IPS DF 4.7 (cell line): ENCODE data around the gene SYP.

Experiments used
- DNase-seq: peaks from one replicate; pipeline ENCODE4 v3.0.0-alpha.2; 2013; ENCODE audit warnings: low spot score; ENCODE audit errors: extremely low read depth

Gene SYP

DNA sequence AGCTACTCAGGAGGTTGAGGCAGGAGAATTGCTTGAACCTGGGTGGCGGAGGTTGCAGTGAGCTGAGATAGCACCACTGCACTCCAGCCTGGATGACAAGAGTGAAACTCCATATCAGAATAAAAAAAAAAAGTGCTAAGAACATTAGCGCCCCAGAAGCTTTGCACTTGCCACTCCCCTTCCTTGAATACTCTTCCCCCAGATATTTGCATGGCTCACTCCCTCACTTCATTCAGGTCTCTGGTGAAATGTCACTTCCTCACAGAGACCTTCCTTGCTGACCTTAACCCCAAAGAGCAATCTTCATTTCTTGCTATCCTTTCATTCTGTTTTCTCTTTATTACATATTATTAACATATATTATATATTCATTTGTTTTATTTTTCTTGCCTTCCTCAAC, 21.9 kb upstream of the SYP start:
- DNase-seq, result no peak

DNA sequence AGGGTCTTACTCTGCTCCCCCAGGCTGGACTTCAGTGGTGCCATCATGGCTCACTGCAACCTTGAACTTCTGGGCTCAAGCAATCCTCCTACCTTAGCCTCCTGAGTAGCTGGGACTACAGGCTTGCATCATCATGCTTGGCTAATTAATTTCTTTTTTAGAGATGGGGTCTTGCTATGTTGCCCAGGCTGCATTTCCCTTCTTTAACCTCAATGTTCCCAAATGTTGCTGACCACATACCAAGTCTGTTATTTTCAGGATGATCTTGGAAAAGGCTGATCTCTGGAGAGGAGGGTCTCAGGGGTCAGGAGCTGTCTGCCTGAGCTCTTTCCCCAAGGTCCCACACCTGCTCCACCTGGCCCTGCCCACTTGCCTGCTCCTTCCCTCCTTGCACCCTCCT, 20.1 kb upstream of the SYP start:
- DNase-seq, result no peak

DNA sequence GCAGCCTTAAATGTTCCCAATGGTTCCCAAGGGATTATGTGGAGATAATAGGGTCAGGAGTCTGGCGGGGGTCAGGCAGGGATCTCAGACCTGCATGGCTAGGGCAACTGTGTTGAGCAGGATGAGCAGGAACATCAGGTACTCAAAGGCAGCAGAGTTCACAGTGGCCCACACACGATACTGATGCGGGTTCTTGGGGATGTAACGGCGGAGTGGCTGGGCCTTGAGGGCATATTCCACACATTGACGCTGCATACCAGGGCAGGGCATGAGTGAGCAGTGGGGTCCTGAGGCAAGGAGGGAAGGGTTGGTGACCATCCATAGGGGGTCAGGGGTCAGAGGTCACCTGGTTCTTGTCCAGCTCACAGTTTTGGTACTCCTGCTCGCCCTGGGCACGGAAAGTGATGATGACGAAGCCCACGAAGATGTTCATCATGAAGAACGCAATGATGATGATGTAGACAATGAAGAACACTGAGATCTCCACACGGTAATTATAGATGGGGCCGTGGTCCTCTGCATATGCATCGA, 15.1 kb upstream of the SYP start:
- DNase-seq, result no peak

DNA sequence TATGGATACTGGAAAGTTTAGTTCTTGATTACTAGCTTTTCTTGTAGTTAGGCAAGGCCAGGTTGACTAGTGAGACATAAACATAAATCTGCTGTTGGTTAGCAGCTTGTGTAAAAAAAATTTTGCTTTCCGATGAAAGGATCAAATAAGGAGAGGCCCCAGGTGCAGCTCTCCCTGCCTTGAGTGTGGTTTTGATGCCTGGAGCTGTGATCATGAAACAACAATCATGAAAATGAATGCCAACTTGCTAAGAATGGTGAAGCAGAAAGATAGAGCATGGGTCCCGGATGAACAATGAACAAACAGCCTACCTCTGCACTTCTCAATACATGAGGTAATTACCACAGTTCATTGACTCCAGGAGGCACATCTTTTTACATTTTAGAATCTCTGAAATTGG, 14.4 kb upstream of the SYP start:
- DNase-seq, result no peak

DNA sequence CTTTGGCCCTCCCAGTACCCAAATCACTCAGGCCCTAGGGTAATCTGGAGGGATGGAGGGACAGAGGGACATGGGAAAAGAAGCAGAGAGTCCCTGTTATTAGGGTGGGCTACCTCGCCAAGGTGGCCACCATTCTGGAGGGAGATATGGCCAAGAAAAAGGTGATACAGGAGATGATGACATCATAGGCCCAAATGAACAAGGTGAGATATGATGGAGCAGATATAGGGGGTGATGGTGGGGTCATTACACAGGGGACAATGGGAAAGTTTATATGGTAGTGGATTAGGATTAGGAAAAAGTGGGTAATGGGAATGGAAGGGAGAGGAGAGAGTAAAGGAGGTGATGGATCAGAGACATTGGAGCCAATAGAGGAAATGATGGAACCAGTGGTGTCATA, 12.9 kb upstream of the SYP start:
- DNase-seq, result no peak

DNA sequence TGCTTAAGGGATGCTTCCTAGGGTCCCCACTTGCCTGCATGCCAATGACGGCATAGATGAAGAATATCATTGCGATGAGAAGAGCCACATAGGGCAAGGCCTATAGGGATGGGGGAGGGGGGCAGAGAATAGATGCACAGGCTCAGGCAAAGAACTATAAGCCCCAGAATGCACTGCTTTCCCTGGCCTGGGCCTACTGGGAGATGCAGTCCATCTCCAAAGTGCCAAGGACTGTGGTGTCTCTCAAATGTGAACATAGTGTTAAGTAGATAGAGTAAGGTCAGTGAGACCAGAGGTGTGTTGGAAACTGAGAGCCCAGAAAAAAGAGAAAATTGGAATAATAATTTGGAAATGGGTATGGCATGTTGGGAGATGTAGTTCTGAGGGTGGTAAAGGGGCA, 12.2 kb upstream of the SYP start:
- DNase-seq, result no peak

DNA sequence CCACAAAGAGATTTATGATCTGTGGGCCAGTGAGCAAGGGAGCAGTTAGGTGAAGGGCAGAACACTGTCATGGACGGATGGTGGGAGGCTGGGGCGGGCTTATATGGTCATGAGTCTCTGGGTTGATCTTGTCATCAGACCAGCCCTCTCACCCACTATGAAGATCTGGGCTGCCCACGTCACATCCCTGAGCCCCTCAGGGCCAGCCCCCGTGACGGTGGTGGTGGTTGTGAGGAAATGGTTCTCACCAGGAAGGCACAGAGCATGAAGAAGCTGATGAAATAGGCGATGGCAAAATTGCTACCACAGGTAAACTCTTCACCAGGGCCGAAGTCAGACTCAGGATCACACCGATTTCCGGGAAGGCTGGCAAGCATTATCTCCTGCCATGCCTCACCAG, 11.1 kb upstream of the SYP start:
- DNase-seq, result no peak

DNA sequence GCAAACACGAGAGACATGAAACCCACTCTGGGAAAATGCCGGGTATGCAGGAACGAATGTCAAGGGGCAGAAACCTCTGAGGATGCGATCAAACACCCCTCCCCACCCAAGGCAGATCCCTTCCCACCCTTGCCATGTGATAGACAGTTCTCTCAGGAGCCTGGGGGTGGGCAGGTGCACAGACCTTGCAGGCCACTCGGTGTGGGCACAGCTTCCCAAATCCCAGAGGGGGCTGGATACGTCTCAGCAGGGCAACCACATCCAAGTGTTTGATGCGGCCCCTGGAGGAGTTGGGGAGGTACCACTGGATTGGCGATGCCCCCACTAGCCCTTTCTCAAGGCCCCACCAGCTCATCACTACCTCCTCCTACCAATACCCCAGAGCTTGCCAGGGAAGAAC, 10.4 kb upstream of the SYP start:
- no peak for DNase-seq

DNA sequence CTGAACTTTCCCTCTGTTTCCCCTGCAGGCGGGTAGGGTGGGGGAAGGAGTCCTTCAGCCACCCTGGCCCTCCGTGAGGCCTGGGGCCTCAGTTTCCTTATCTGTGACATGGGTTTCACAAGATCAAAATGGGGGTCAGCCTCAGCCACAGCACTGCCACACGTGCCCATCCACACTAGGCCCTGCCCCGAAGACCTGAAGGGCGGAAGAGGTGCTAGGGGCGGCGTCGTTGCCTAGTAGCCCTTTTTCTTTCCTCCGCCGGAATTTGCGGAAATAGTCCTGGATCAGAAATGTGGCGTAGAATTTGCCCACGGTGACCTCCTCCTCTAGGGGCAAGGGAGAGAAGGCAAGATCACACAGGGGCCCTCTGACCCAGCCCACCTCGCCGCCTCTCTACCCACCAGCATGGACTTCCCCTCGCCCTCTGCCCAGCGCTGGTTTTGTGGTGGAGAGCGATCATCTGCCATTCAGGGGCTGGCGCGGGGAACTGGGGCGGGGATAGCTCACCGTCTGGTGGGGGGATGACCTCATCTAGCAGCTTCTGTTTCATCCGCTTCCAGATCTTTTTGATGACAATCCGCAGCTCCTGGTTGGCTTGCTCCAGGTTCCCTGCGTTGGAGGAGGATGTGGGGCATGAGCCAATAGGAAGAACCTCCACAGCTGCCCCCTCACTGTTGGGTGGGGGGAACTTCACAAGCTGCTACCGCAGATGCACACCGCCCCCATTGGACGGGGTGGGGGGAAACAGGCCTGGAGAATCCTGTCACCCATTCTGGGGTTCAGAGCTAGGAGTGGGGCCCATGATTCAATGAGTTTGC, 9.7 kb upstream of the SYP start:
- DNase-seq, result no peak

DNA sequence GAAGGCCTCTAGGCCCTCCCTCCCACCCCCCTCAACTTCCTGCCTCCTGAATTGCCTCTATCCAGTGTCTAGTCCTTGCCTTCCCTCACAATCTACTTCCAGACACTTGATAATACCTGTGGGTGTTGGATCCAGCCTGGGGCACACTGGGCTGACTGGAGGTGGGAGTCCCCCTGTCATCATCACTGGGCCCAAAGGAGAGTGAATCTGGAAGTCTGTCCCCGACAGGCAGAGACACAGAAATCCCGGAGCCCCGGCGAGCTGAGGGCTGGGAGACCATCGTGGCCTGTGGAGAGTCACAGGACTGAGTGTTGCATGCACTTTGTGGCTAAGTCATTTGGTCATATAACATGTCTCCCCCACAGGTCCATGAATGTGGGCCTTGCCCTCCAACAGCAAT, 8.4 kb upstream of the SYP start:
- no peak for DNase-seq

DNA sequence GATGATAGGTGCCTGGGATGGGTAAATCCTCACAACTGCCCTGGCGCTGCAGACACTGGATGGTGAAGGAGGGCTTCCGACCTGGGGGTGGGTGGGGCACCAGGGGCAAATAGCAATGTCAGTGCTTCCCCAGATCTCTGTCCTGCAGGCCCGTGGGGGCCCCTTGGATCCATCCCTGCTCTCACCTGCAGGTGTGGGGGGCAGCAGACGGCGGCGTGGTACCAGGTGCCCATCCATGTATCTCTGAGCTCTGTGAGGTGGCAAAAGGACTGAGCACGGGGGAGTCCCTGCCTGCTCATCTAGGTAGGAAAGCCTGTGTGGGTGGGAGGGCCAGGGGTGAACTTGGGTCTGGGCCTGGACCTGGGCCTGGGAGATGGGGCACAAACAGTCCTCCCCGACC, 6.5 kb upstream of the SYP start:
- DNase-seq, result no peak

DNA sequence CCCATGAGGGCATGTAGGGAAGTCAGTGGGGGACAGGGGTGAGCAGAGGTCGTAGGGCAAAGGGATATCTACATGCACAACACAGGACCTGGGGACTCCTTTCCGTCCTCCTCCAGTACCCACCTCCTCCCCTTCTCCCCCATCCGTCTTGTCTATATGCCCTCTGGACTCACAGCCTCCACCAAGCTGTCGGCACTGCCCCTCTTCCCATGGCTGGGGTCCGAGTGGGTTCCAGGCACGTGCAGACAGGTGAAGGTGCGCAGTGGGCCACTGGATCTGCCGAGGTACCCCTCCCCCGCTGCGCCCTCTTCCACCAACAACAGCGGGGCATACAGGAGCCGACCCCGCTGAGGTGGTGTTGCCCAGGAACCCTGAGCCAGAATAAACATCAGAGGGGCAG, 5.5 kb upstream of the SYP start:
- no peak for DNase-seq

DNA sequence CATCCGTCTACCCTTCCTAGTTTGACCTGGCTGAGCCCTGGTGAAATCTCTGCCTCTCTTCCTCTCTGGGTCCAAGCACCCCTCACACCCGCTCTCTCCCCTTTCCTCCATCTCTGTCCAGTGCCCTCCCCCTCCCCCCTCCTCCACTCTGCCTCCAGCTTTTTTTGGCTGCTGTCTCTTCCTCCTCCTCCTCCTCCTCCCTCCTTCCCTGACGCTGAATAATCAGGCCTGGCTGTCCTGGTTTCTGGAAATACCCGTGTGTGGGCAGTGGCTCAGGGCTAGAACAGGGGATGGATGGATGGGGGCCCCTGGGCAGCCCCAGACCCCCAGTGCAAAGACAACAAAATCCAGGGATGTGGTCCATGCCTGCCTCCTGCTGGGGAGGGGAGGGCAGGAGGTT, 4.7 kb upstream of the SYP start:
- DNase-seq, result no peak

DNA sequence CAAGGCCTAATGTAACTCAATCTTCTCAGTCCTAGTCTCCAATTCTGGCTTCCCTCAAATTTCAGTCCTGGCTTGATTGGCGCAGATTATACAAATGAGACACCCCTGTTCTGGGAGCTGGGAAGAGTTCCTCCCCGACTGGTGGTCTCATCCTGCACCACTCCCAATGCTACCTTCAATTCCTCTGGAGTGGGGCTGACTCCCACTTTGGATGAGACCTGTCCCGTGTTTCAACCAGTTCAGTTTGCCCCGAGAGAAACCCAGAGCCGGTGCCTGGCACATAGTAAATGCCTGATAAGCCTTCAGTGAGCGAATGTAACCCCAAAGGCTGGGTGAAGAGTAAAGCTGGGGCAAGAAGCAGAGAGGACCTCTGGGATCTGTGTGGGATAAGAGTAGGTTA, 4.0 kb upstream of the SYP start:
- no peak for DNase-seq

DNA sequence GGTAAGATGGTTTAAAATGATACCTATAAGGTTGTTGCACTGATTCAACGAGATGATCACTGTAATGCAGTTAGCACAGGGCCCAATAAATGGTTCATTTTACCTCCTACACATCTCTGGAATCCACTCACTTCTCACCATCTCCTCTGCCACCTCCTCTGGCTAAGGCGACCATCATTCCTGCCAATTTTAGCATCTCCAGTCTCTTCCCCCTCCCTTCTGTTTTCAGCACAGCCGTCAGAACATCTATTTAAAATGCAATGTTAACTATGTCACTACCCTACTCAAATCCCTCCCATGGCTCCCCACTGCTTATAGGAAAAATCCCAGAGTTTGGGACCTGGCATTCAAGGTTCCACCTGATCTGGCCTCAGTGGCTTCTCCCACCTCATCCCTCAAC, 3.5 kb upstream of the SYP start:
- no peak for DNase-seq

DNA sequence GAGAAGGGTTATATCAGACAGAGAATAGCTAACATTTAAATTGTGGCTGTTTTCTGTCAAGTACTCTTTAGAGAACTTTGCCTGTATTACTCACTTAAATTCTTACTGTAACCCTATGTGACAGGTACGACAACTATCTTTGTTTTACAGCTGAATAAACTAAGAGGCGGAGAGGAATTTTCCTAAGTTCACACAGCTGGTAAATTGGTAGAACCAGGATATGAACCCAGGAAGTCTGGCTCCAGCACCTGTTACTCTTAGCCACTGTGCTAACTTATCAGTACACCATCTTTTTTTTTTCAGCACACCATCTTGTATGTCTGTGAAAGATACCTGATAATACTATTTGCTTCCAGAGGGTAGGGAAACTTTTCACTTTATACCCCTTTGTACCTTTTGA, 2.0 kb upstream of the SYP start:
- DNase-seq, result no peak

DNA sequence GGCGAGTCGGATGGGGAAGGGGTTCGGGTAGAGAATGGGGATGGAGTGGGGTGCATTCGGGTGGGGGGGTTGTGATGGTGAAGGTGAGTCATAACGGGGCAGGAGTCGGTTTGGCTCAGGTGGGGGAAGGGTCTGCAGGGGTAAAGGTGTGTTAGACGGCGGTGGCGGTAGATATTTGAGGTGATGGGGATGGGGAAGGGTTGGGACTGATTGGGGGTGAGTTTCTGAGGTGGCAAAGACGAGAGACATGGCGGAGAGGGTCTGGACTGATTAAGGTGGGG, 738 bp downstream of the SYP start:
- no peak for DNase-seq

DNA sequence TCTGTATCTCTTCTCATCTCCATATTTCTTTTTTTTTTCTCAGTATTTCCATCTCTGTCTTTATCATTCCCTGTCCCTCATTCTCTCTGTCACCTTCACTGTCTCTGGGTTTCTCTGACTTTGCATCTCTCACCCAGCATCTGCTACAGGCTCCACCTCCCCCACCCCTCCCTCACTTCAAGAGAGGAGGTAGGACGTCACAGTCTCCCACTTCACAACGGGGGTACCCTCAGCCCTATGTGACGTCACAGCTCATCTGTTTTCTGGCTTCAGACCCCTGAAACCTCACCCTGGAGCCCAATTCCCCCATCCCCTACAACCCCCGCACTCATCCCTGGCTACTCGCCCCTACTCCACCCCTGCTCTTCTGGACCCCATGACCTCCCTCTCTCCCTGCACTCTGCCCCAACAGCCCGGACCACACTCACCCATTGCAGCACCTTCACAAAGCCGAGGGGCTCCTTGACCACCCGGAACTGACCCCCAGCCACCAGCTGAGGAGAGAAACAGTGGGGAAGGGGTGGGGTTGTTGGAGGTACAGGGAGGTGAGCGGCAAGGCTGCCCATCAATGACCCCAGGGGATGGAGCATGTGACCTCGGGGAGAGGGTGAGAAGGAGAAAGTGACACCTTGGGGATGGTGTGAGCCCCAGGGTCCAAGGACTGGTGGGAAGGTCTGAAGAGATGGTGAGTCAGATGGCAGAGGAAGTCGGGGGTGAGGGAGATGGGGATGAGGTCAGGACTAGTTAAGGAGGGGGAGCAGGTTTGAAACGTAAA, 1.3 kb downstream of the SYP start:
- no peak for DNase-seq

DNA sequence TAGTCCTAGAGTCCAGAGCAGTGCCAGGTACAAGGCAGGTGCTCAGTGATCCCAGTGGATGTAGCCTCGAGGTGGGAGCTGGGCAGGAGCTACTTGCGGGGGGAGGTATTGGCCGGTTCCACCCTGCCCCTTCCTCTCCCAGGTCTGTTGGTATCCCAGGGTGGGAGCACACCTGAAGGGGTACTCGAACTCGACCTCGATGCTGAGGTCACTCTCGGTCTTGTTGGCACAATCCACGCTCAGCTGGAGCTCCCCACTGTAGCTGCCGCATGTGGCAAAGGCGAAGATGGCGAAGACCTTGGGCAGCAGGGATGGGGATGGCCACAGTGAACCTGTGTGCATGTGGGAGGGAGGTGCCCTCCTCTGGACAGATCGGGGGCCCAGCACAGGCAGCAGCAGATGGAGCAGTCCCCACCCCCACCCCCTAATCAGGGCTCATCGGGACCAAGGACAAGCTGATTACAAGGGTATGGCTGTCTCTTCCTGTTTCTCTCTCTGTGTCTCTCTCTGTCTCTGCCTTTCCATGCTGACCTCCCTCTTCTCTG, 2.4 kb downstream of the SYP start:
- DNase-seq, result no peak

DNA sequence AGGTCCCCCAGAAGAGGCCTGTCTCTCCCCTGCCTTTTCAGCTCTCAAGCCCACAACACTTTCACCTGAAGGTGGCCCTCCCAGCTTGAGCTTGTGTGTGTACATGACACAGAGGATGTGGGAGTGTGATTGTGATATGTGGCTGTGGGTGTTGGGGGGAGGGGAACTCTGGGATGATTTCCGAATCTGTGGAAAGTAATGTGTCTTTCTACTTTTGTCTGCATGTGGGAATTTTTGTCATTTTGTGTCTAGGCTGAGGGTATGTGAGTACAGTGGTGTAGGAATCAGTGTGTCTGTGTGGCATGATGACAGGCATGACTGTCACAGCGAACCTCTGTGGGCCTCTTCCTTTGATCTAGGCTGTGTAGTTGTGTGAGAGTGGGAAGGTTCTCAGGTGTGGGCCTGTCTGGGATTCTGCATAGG, 6.4 kb downstream of the SYP start:
- DNase-seq, result no peak

DNA sequence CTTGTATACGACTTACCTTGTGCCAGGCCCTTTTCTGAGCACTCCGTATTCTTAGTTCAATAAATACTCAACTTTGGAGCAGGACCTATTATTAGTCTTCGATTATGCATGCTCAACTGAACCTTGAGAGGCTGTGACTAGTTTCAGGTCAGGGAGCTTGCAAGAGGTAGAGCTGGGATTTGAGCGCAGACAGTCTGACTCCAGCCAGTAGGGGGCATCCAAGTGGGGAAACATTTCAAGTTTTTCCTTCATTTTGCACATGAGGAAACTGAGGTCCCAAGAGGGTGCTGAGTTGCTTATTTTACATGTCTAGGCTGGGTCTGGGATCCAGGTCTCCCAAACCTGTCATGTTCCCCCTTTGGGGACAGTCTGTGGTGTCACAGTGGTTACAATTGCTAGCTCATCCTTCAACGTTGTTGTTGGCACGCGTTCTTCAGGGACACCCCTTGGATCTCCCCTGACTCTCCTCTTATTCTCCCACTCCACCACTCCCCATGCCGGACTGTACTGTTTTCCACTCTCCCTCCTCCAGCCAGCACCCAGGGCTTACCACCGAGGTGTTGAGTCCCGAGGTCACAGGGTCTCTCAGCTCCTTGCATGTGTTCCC, 7.2 kb downstream of the SYP start:
- no peak for DNase-seq

DNA sequence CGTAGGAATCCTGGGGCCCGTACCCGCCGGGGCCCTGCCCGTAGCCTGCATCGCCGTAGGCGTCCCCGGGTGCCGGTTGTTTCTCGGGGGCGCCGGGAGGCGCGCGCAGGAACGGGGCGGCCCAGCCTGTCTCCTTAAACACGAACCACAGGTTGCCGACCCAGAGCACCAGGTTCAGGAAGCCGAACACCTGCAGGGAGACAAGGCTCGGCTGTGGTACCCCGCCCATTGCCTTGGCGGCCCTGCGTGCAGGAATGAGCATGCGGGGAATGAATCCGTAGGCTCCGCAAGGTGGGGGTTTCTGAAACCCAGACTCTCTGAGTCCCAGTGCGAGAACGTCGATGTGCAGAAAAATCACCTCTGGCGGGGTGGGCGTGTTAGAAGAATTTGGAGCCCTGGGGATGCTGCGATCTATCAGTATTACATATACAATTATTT, 8.4 kb downstream of the SYP start:
- no peak for DNase-seq
